HepG2 (cell line): Measurements from ENCODE around the gene PPP1R9B. TPM values are rescaled to one million over a fixed set of nuclear protein-coding genes. Genes with fewer than 3 reads are reported as not detected.

ENCODE experiments used
- ATAC-seq: fragments of 200-7000 bp; cut with Tn5 transposase; 3 replicates; pipeline ENCODE4 v1.9.1; 2020; ENCODE audit warnings: mild to moderate bottlenecking, moderate library complexity
- BruUV-seq: library from RNA; stranded (reverse); fragments of 400-500 nt; replicated peaks from 2 replicates; lab custom pipeline; 2021; lab: Mats Ljungman, UMichigan
- CTCF ChIA-PET: fragments of 300-600 bp; formaldehyde crosslinking; extraction: SDS; loops from one replicate; lab custom pipeline; 2021; ENCODE audit warnings: low total read pairs, inconsistent platforms, low intra/inter-chr PET ratio; lab: Yijun Ruan, JAX
- POLR2A ChIA-PET: fragments of 350-600 bp; sonication (Branson Sonifier 250); formaldehyde crosslinking; loops from one replicate; lab custom pipeline; 2020; ENCODE audit warnings: antibody characterized with exemption, inconsistent platforms; lab: Yijun Ruan, JAX
- DNase-seq: peaks from one replicate; pipeline ENCODE4 v3.0.0-alpha.2; 2015; ENCODE audit warnings: low spot score
- FAIRE-seq: peaks from 3 replicates; lab custom pipeline; 2011; peaks lifted over from hg19 to GRCh38; lab: Jason Lieb, UNC
- H2AFZ ChIP-seq: one replicate; pipeline ENCODE4 v1.6.1; 2011; ENCODE audit warnings: low read length, inconsistent platforms
- H3K27ac ChIP-seq: fragments of 300-600 bp; 3 replicates; pipeline ENCODE4 v1.8.0; 2011; ENCODE audit warnings: mixed run types, mild to moderate bottlenecking, mixed read lengths, low read length, inconsistent platforms; ENCODE audit not compliant: insufficient read depth; ENCODE audit errors: extremely low read length
- H3K27me3 ChIP-seq, 2 experiments: fragments of 200-600 bp in 1 of 2; 2 replicates in 1 of 2; 3 replicates in 1 of 2; pipeline versions ENCODE4 v1.6.0 to v1.8.0; 2011; ENCODE audit warnings: low read length in 2 of 2, mild to moderate bottlenecking in 2 of 2, moderate library complexity in 2 of 2, inconsistent platforms in 1 of 2; ENCODE audit not compliant: insufficient read depth in 2 of 2, control insufficient read depth in 1 of 2
- H3K36me3 ChIP-seq, 2 experiments: fragments of 200-600 bp in 1 of 2; replicated peaks in 1 of 2; 2 replicates in 1 of 2; 3 replicates in 1 of 2; pipeline versions ENCODE4 v1.5.1 to v1.8.0; 2011; ENCODE audit warnings: low read length in 2 of 2, inconsistent platforms in 1 of 2; ENCODE audit not compliant: insufficient read depth in 2 of 2, control insufficient read depth in 1 of 2
- H3K4me1 ChIP-seq: 2 replicates; pipeline ENCODE4 v1.5.1; 2012; ENCODE audit warnings: low read length, inconsistent platforms; ENCODE audit not compliant: insufficient read depth
- H3K4me2 ChIP-seq: 2 replicates; pipeline ENCODE4 v1.6.0; 2011; ENCODE audit warnings: low read depth, low read length, inconsistent platforms
- H3K4me3 ChIP-seq, 3 experiments: fragments of 200-600 bp in 1 of 3; sonication (generic), shearing (Covaris generic) in 1 of 3; replicated peaks in 1 of 3; 2 replicates each; pipeline ENCODE4 v1.5.1; 2011 to 2016; ENCODE audit warnings: low read length in 3 of 3, inconsistent platforms in 2 of 3, low read depth in 2 of 3, mild to moderate bottlenecking in 2 of 3, control low read depth in 1 of 3, mixed read lengths in 1 of 3; ENCODE audit not compliant: insufficient read depth in 1 of 3
- H3K79me2 ChIP-seq: one replicate; pipeline ENCODE4 v1.6.1; 2011; ENCODE audit warnings: low read length, inconsistent platforms; ENCODE audit not compliant: insufficient read depth
- H3K9ac ChIP-seq: 2 replicates; pipeline ENCODE4 v1.6.0; 2011; ENCODE audit warnings: mild to moderate bottlenecking, low read depth, low read length, inconsistent platforms; ENCODE audit not compliant: insufficient read depth
- H3K9me3 ChIP-seq: 2 replicates; pipeline ENCODE4 v1.5.1; 2012; ENCODE audit warnings: mild to moderate bottlenecking, low read length
- H4K20me1 ChIP-seq: 2 replicates; pipeline ENCODE4 v1.6.0; 2011; ENCODE audit warnings: inconsistent platforms, mild to moderate bottlenecking, low read length, moderate library complexity; ENCODE audit not compliant: insufficient read depth
- ELF3 ChIP-seq: IDR thresholded peaks from 2 replicates; pipeline ENCODE4 v1.6.1; 2016; ENCODE audit warnings: missing genetic modification reagents, missing compliant biosample characterization
- EP300 ChIP-seq, 3 experiments: sonication (generic) in 1 of 3; formaldehyde crosslinking in 1 of 3; IDR thresholded peaks; 2 replicates each; pipeline versions ENCODE4 v1.5.1 to v1.6.1; 2011 to 2020; ENCODE audit warnings: low read depth in 2 of 3, low read length in 2 of 3, borderline replicate concordance in 1 of 3, improper control_type of control experiment in 1 of 3, mild to moderate bottlenecking in 1 of 3, missing genetic modification reagents in 1 of 3, moderate library complexity in 1 of 3
- MXI1 ChIP-seq: IDR thresholded peaks from 3 replicates; pipeline ENCODE4 v1.6.1; 2012; ENCODE audit warnings: low read depth, low read length, inconsistent platforms, borderline replicate concordance
- SIX1 ChIP-seq: sonication (generic); formaldehyde crosslinking; IDR thresholded peaks from 2 replicates; pipeline ENCODE4 v1.4.0; 2020; ENCODE audit warnings: missing genetic modification reagents, borderline replicate concordance
- TCF7L2 ChIP-seq: IDR thresholded peaks from 2 replicates; pipeline ENCODE4 v1.6.1; 2011; ENCODE audit warnings: mild to moderate bottlenecking, low read depth, low read length, moderate library complexity
- TEAD3 ChIP-seq: optimal IDR thresholded peaks from 2 replicates; pipeline ENCODE3; 2016; ENCODE audit warnings: borderline replicate concordance
- ZBTB38 ChIP-seq: sonication (generic); formaldehyde crosslinking; IDR thresholded peaks from 2 replicates; pipeline ENCODE4 v1.5.1; 2020; ENCODE audit warnings: mild to moderate bottlenecking, missing genetic modification reagents
- ZC3H4 ChIP-seq: sonication (generic); formaldehyde crosslinking; IDR thresholded peaks from 2 replicates; pipeline ENCODE4 v1.4.0; 2020; ENCODE audit warnings: missing genetic modification reagents, borderline replicate concordance
- ZIK1 ChIP-seq: sonication (generic); formaldehyde crosslinking; IDR thresholded peaks from 2 replicates; pipeline ENCODE4 v1.5.0; 2020; ENCODE audit warnings: mild to moderate bottlenecking, low read depth, missing genetic modification reagents, borderline replicate concordance
- ZNF326 ChIP-seq: sonication (generic); formaldehyde crosslinking; IDR thresholded peaks from 2 replicates; pipeline ENCODE4 v1.4.0; 2020; ENCODE audit warnings: missing genetic modification reagents, borderline replicate concordance
- ZNF432 ChIP-seq: sonication (generic); formaldehyde crosslinking; IDR thresholded peaks from 2 replicates; pipeline ENCODE4 v1.5.0; 2020; ENCODE audit warnings: missing genetic modification reagents, mild to moderate bottlenecking, borderline replicate concordance
- ZNF570 ChIP-seq: sonication (generic); formaldehyde crosslinking; IDR thresholded peaks from 2 replicates; pipeline ENCODE4 v1.4.0; 2020; ENCODE audit warnings: mild to moderate bottlenecking, missing genetic modification reagents, borderline replicate concordance
- ZNF629 ChIP-seq: sonication (generic); formaldehyde crosslinking; conservative IDR thresholded peaks from 2 replicates; pipeline ENCODE4 v1.5.0; 2020; ENCODE audit warnings: missing genetic modification reagents
- ZNF691 ChIP-seq: sonication (generic); formaldehyde crosslinking; IDR thresholded peaks from 2 replicates; pipeline ENCODE4 v1.4.0; 2020; ENCODE audit warnings: missing genetic modification reagents, low read depth, mild to moderate bottlenecking, borderline replicate concordance
- ZNF770 ChIP-seq: sonication (generic); formaldehyde crosslinking; IDR thresholded peaks from 2 replicates; pipeline ENCODE4 v1.5.0; 2020; ENCODE audit warnings: mild to moderate bottlenecking, missing genetic modification reagents
- ZSCAN20 ChIP-seq: sonication (generic); formaldehyde crosslinking; IDR thresholded peaks from 2 replicates; pipeline ENCODE4 v1.4.0; 2020; ENCODE audit warnings: missing genetic modification reagents, mild to moderate bottlenecking, borderline replicate concordance
- WGBS: methylation state at CpG from one replicate; pipeline ENCODE4 v1.1.6; 2017; ENCODE audit warnings: low lambda C conversion rate; 5-methylcytosine and 5-hydroxymethylcytosine counted together
- in situ Hi-C: cut with HindIII; loops from 2 replicates; pipeline ENCODE4 v1.10.0; 2017; ENCODE audit warnings: low pct_unique_long_range_greater_than_20kb; ENCODE audit not compliant: extremely low pct_ligation_motif_present
- intact Hi-C: fragments of 100-400 bp; cut with micrococcal nuclease; formaldehyde crosslinking; loops from one replicate; pipeline ENCODE4 v1.10.0; 2022; ENCODE audit not compliant: unreplicated experiment
- polyA plus RNA-seq, 8 experiments: library from polyadenylated mRNA; depleted of rRNA in 3 of 8; stranded (reverse) in 7 of 8; unstranded in 1 of 8; fragments of >200 nt; fragmentation: Illumina TruSeq in 4 of 8; extraction: Trizol in 4 of 8; gene quantifications; 2 replicates each; pipeline versions ENCODE4 v1.2.1 to v1.2.3, GENCODE V29; 2011 to 2016; ENCODE audit warnings: low read depth in 4 of 8, missing spikeins in 1 of 8, mixed read lengths in 1 of 8; ENCODE audit not compliant: insufficient read depth in 1 of 8
- total RNA-seq, 5 experiments: library from RNA; depleted of rRNA; stranded (reverse); fragments of >200 nt; fragmentation: Illumina TruSeq; extraction: Trizol; gene quantifications; 2 replicates each; pipeline ENCODE4 v1.2.3, GENCODE V29; 2016; ENCODE audit warnings: low read depth in 1 of 5

Gene PPP1R9B
- total and polyA plus RNA-seq, 2 of the 13 experiments (the other 11 are each of a cell fraction or from before 2014, with no cell fraction given) = 9.4 to 15.8 TPM

- Histone ChIP-seq H3K4me2 (peak overlapping the region; percentile 100; the same call in 1 of the 2 replicates), H3K4me1 (peaks cover 38% of the 10 kb centered on the region)
Observed at GRCh38 chr17:50096758-50097157, 53.7 kb downstream of the PPP1R9B start.

More at GRCh38 chr17:50096758-50097157, 53.7 kb downstream of the PPP1R9B start:
- 49% methylated on average over 3 of the region's 3 CpGs for WGBS
- Histone ChIP-seq H3K27ac (no peak overlapping the region), H3K36me3 (peaks cover 0 to 4% of the 10 kb centered on the region in 2 experiments; a peak in 1 of 5 replicates), H3K9me3 (no peaks in the 10 kb centered on the region), H4K20me1 (no peaks in the 10 kb centered on the region), H3K9ac (0 out of 2 replicates have a peak overlapping the region, but pooled peaks have one; percentile 4), H3K79me2 (peaks cover 6% of the 10 kb centered on the region), H3K27me3 (peaks cover 0 to 8% of the 10 kb centered on the region in 2 experiments; a peak in 2 of 5 replicates), H2AFZ (no peak overlapping the region), H3K4me3 (no peak overlapping the region)
- intact Hi-C loops (no loop called here), in situ Hi-C loops (no loop called here)
- CTCF ChIA-PET = no interaction called here
- FAIRE-seq = no peak
- no peak for ATAC-seq
- no TSS peak for BruUV-seq
- POLR2A ChIA-PET = no interaction called here
- no peak for TF ChIP-seq SIX1
- no peak for TF ChIP-seq ZNF691 (CRISPR knock-in tag)
- no peak for TF ChIP-seq ZBTB38
- no peak for TF ChIP-seq ZIK1 (CRISPR knock-in tag)
- no peak for TF ChIP-seq TEAD3
- no peak for TF ChIP-seq ZNF432 (CRISPR knock-in tag)
- TF ChIP-seq ELF3 (CRISPR knock-in tag) = no peak
- TF ChIP-seq ZC3H4 (CRISPR knock-in tag) = no peak
- TF ChIP-seq EP300 (IDR thresholded peaks at IDR 0.05; ENCODE audit: low read depth in 2 of 2, low read length in 2 of 2) = no peak
- no peak for TF ChIP-seq EP300 (CRISPR knock-in tag; IDR thresholded peaks at IDR 0.05; ENCODE audit: borderline replicate concordance)
- TF ChIP-seq TCF7L2 = no peak
- no peak for TF ChIP-seq ZNF770 (CRISPR knock-in tag)
- no peak for TF ChIP-seq ZNF326 (CRISPR knock-in tag)
- TF ChIP-seq MXI1 = no peak
- no peak for TF ChIP-seq ZSCAN20 (CRISPR knock-in tag)
- no peak for TF ChIP-seq ZNF570 (CRISPR knock-in tag)
- no peak for TF ChIP-seq ZNF629 (CRISPR knock-in tag)
- no peak for DNase-seq
